Urinary bladder (tissue), 4 donors: ENCODE data around the gene KLHL6. TPM values are rescaled to one million over a fixed set of nuclear protein-coding genes. Genes with fewer than 3 reads are reported as not detected.
A peak's percentile ranks its signal among the peaks of the same experiment; 100 is the strongest.
"Not testable (repeated sequence)": the region's sequence is repeated elsewhere in the genome, so short reads cannot be mapped to it uniquely, and the experiment has no call there.

Experiments
- DNase-seq: peaks from one replicate; pipeline ENCODE4 v3.0.0-alpha.2; 2015; ENCODE audit errors: extremely low spot score
- H3K27ac ChIP-seq: one replicate; pipeline ENCODE4 v1.5.1; 2013; ENCODE audit warnings: low read depth, mild to moderate bottlenecking, moderate library complexity
- H3K36me3 ChIP-seq: one replicate; pipeline ENCODE4 v1.6.1; 2013; ENCODE audit warnings: mild to moderate bottlenecking, moderate library complexity; ENCODE audit not compliant: insufficient read depth
- H3K4me1 ChIP-seq: one replicate; pipeline ENCODE4 v1.6.1; 2013; ENCODE audit warnings: mild to moderate bottlenecking, moderate library complexity; ENCODE audit not compliant: insufficient read depth
- H3K4me3 ChIP-seq: one replicate; pipeline ENCODE4 v1.5.1; 2013; ENCODE audit warnings: low read depth, low read length
- WGBS: extraction: QIAGEN DNeasy Blood & Tissue Kit; methylation state at CpG from one replicate; pipeline ENCODE4 v1.1.7; 2013; 5-methylcytosine and 5-hydroxymethylcytosine counted together
- polyA plus RNA-seq: library from polyadenylated mRNA; stranded (reverse); fragments of 200-250 nt; gene quantifications from one replicate; pipeline ENCODE4 v1.2.3, GENCODE V29; 2013
- total RNA-seq: library from RNA; depleted of rRNA; stranded (reverse); fragments of >200 nt; gene quantifications from one replicate; pipeline ENCODE4 v1.2.3, GENCODE V29; 2014
- donor health status: healthy with polysubstance abuse.
- donor health status: healthy.

KLHL6 gene
- total and polyA plus RNA-seq, 2 donors: 0.76 to 1.7 TPM

- Histone ChIP-seq H3K4me3 (no peak overlapping the region), H3K4me1 (no peaks in the 10 kb centered on the region), H3K27ac (no peak overlapping the region), H3K36me3 (no peaks in the 10 kb centered on the region)
- no peak for DNase-seq
- 44% methylated on average over 17 of the region's 17 CpGs for WGBS
Measured at GRCh38 chr3:183579967-183580900, 24.7 kb upstream of the KLHL6 start.

DNA sequence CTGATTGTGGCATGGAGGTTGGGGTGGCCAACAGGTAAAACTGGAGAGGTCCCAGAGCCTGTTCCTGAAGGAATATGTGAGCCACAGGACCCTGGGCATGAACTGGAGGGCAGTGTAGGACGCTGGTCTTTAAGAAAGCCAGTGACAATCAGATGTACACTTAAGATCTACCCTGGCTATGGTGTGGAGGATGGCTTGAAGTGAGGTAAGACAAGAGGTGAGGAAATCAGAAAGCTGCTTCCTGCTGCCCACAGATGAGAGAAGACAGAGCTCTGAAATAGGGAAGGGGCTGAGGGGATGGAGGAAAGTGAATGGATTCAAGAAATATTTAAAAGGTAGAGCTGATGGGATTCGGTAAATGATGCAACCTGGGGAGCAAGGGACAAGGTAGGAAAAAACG lies 22.7 kb upstream of the KLHL6 start:
- H3K36me3 ChIP-seq: no peaks in the 10 kb centered on the region
- DNase-seq: no peak
- H3K27ac ChIP-seq: no peak overlapping the region
- 92% methylated on average over 3 of the region's 3 CpGs for WGBS
- H3K4me1 ChIP-seq: no peaks in the 10 kb centered on the region
- H3K4me3 ChIP-seq: no peak overlapping the region

DNA sequence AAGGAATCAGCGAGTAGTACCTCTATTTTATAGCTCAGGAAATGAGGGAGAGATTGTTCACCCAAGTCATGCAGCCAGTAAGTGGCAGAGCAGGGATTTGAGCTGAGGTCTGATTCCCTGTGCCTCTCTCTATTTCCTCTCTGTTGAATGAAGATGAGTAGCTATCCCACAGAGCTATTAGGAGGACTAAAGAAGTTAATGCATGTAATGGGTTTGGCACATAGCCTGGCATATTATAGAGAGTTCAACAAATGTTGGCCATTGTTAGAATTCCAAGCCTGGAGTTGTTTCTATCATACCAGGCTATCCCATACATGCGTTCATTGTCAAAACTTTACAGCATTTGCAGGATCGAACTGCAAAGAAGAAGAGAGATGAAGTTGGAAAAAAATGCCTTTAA lies 21.8 kb upstream of the KLHL6 start:
- H3K27ac ChIP-seq: no peak overlapping the region
- no peak for DNase-seq
- H3K4me3 ChIP-seq: no peak overlapping the region
- 77% methylated on average over 3 of the region's 3 CpGs for WGBS
- no peaks in the 10 kb centered on the region for H3K4me1 ChIP-seq
- no peaks in the 10 kb centered on the region for H3K36me3 ChIP-seq

DNA sequence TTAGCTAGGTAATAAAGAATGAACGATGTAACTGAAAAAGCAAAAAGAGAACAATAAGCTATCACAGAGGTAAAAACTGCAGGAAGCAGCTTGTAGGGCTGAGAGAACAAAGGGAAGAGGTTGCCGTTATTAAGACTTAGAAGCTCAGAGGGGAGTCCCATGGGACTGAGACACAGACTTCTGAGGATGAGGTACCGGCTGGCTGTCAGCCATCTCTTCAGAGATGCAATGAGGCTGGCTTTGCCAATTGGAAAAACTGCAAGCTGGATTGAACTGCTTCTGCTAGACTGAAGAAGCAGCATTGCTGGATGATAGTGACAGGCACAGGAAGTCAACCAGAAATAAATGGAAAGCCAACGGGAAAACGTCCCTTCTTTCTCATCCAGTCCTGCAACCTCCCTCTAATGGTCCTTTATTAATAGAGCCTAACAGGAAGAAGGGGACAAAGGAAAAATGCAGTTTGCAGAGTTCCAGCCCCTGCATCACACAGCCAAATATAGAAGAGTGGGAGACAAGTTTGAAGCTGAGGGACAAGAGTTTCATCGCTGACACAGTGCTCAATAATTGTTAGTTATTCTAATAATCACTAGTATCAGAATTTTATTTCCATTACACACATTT lies 21.1 kb upstream of the KLHL6 start:
- 20% methylated on average over 6 of the region's 6 CpGs for WGBS
- H3K4me3 ChIP-seq: no peak overlapping the region
- H3K27ac ChIP-seq: no peak overlapping the region
- H3K4me1 ChIP-seq: no peaks in the 10 kb centered on the region
- DNase-seq: no peak
- no peaks in the 10 kb centered on the region for H3K36me3 ChIP-seq

DNA sequence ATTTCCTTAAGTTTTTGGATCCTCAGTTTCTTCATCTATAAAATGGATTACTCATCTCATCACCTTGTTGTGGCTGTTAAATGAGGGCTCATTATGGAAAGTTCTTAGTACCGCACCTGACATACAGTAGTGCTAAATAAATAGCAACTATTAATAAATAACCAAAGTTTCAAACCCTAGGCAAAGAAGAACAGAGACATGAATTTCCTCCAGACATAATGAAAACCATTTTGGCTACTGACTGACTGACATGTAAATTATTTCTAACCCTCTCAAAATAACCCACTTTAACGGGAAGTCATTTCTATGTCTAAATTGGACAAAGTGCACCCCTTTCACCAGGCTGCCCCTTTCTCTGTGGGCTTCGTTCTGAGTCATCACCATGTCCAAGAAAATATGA lies 17.4 kb upstream of the KLHL6 start:
- no peak overlapping the region for H3K27ac ChIP-seq
- H3K4me1 ChIP-seq: no peaks in the 10 kb centered on the region
- DNase-seq: no peak
- 91% methylated on average over 3 of the region's 3 CpGs for WGBS
- H3K4me3 ChIP-seq: no peak overlapping the region
- no peaks in the 10 kb centered on the region for H3K36me3 ChIP-seq

DNA sequence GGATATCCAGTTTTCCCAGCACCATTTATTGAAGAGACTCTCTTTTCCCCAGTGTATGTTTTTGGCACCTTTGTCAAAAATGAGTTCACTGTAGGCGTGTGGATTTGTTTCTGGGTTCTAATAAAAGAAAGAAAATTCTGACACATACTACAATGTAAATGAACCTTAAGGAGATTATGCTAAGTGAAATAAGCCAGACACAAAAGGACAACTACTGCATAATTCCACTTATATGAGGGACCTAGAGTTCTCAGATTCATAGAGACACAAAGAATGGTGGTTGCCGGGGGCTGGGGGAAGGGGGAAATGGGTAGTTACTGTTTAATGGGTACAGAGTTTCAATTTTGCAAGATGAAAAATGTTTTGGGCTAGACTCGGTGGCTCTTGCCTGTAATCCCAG lies 14.7 kb upstream of the KLHL6 start:
- DNase-seq, H3K4me3 ChIP-seq, H3K36me3 ChIP-seq, H3K4me1 ChIP-seq, H3K27ac ChIP-seq: not testable (repeated sequence)
- WGBS: 87% methylated on average over 3 of the region's 3 CpGs

- Histone ChIP-seq H3K4me3 (no peak overlapping the region), H3K36me3 (no peaks in the 10 kb centered on the region), H3K4me1 (no peaks in the 10 kb centered on the region), H3K27ac (no peak overlapping the region)
- DNase-seq: no peak
- WGBS: 87% methylated on average over 4 of the region's 4 CpGs
Measured at GRCh38 chr3:183566880-183567279, 11.4 kb upstream of the KLHL6 start.

GRCh38 chr3:183564046-183564445 lies 8.5 kb upstream of the KLHL6 start:
- Histone ChIP-seq H3K4me3 (no peak overlapping the region), H3K36me3 (no peaks in the 10 kb centered on the region), H3K4me1 (no peaks in the 10 kb centered on the region), H3K27ac (no peak overlapping the region)
- WGBS: 88% methylated on average over 5 of the region's 5 CpGs
- DNase-seq: no peak

GRCh38 chr3:183563536-183563874 lies 8.0 kb upstream of the KLHL6 start:
- Histone ChIP-seq H3K36me3 (no peaks in the 10 kb centered on the region), H3K4me1 (no peaks in the 10 kb centered on the region), H3K4me3 (no peak overlapping the region), H3K27ac (no peak overlapping the region)
- WGBS: 79% methylated on average over 2 of the region's 2 CpGs
- DNase-seq: no peak

DNA sequence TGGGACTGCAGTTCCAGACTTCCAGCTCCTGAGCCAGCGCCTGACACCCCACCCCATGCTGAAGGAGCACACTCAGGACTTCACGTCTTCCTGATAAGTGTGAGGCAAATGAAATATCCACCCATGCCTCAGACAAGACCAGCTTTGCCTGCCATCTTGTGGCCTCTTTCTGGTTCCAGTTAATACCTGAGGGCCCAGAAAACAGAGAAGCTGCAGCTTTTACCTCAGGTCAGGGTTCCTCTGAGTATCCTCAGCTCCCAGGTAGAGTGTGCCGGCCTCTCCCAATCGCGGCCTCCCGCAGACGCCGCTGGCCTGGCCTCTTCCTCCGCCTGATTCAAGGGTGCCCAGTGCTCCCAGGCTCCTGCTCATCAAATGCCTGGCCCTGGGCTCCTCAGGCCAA lies 5.1 kb upstream of the KLHL6 start:
- DNase-seq: no peak
- H3K36me3 ChIP-seq: no peaks in the 10 kb centered on the region
- WGBS: 87% methylated on average over 9 of the region's 9 CpGs
- H3K4me1 ChIP-seq: no peaks in the 10 kb centered on the region
- no peak overlapping the region for H3K27ac ChIP-seq
- H3K4me3 ChIP-seq: no peak overlapping the region

GRCh38 chr3:183558495-183558894 lies 3.0 kb upstream of the KLHL6 start:
- Histone ChIP-seq H3K27ac (no peak overlapping the region), H3K4me3 (no peak overlapping the region), H3K36me3 (no peaks in the 10 kb centered on the region), H3K4me1 (no peaks in the 10 kb centered on the region)
- no peak for DNase-seq
- 72% methylated on average over 8 of the region's 8 CpGs for WGBS

DNA sequence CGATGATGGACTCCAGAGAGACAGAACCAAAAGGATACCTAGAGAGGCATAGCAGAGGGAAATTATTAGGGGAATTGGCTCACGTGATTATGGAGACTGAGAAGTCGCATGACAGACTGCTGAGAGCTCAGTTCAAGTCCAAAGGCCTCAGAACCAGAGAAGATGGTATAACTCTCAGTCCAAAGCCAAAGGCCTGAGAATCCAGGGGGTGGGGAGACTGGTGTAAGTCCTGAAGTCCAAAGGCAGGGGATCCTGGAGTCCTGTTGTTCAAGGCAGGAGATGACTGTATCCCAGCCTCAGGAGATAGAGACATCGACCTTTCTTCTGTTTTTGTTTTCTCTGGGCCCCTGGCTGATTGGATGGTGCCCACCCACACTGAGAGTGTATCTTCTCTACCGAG lies 1.2 kb upstream of the KLHL6 start:
- Histone ChIP-seq H3K4me3 (no peak overlapping the region), H3K36me3 (no peaks in the 10 kb centered on the region), H3K27ac (no peak overlapping the region), H3K4me1 (no peaks in the 10 kb centered on the region)
- WGBS: 91% methylated on average over 5 of the region's 5 CpGs
- no peak for DNase-seq

- Histone ChIP-seq H3K27ac (peak overlapping the region; percentile 32), H3K4me1 (no peaks in the 10 kb centered on the region), H3K4me3 (peak overlapping the region; percentile 1), H3K36me3 (no peaks in the 10 kb centered on the region)
- DNase-seq: no peak
- 72% methylated on average over 1 of the region's 1 CpG for WGBS
Measured at GRCh38 chr3:183554377-183554776, 1.1 kb downstream of the KLHL6 start.

- no peaks in the 10 kb centered on the region for H3K4me1 ChIP-seq
- no peak overlapping the region for H3K27ac ChIP-seq
- WGBS: 53% methylated on average over 8 of the region's 8 CpGs
- no peak overlapping the region for H3K4me3 ChIP-seq
- H3K36me3 ChIP-seq: no peaks in the 10 kb centered on the region
- no peak for DNase-seq
Measured at GRCh38 chr3:183553334-183554026, 2.0 kb downstream of the KLHL6 start.
